ENCODE data around the gene ADAMTS1.
"Not testable (repeated sequence)": the region's sequence is repeated elsewhere in the genome, so short reads cannot be mapped to it uniquely, and the experiment has no call there.

The ADAMTS1 gene

GRCh38 chr21:26845066-26845758, at the start of gene ADAMTS1:
ADAMTS1 (minus strand) TSS chr21:26845409; CDS start chr21:26844954, 455 bp downstream.
- no peak for DNase-seq (ENCODE audit: low read depth)

- DNase-seq (ENCODE audit: low read depth): no peak
Observed at GRCh38 chr21:26892151-26892550, 46.9 kb upstream of the ADAMTS1 start.

GRCh38 chr21:26888931-26889330, 43.7 kb upstream of the ADAMTS1 start:
- no peak for DNase-seq (ENCODE audit: low read depth)

GRCh38 chr21:26888256-26888655, 43.0 kb upstream of the ADAMTS1 start:
- DNase-seq (ENCODE audit: low read depth): no peak

GRCh38 chr21:26887251-26887650, 42.0 kb upstream of the ADAMTS1 start:
- no peak for DNase-seq (ENCODE audit: low read depth)

GRCh38 chr21:26884436-26884835, 39.2 kb upstream of the ADAMTS1 start:
- DNase-seq (ENCODE audit: low read depth): no peak

- no peak for DNase-seq (ENCODE audit: low read depth)
Observed at GRCh38 chr21:26883768-26884167, 38.6 kb upstream of the ADAMTS1 start.

GRCh38 chr21:26881504-26882228, 36.5 kb upstream of the ADAMTS1 start:
- DNase-seq (ENCODE audit: low read depth): no peak

GRCh38 chr21:26877018-26877417, 31.8 kb upstream of the ADAMTS1 start:
- DNase-seq (ENCODE audit: low read depth): no peak

GRCh38 chr21:26874347-26874746, 29.1 kb upstream of the ADAMTS1 start:
- DNase-seq (ENCODE audit: low read depth): no peak

- DNase-seq (ENCODE audit: low read depth): no peak
Observed at GRCh38 chr21:26865857-26866256, 20.6 kb upstream of the ADAMTS1 start.

- DNase-seq (ENCODE audit: low read depth): not testable (repeated sequence)
Observed at GRCh38 chr21:26856871-26857350, 11.7 kb upstream of the ADAMTS1 start.

- DNase-seq (ENCODE audit: low read depth): not testable (repeated sequence)
Observed at GRCh38 chr21:26854695-26855094, 9.5 kb upstream of the ADAMTS1 start.

- DNase-seq (ENCODE audit: low read depth): no peak
Observed at GRCh38 chr21:26852423-26852822, 7.2 kb upstream of the ADAMTS1 start.

GRCh38 chr21:26851109-26851944, 6.1 kb upstream of the ADAMTS1 start:
- no peak for DNase-seq (ENCODE audit: low read depth)

GRCh38 chr21:26850116-26850643, 5.0 kb upstream of the ADAMTS1 start:
- DNase-seq (ENCODE audit: low read depth): no peak

GRCh38 chr21:26849428-26850115, 4.4 kb upstream of the ADAMTS1 start:
- DNase-seq (ENCODE audit: low read depth): no peak

GRCh38 chr21:26847921-26848320, 2.7 kb upstream of the ADAMTS1 start:
- no peak for DNase-seq (ENCODE audit: low read depth)

GRCh38 chr21:26847002-26847401, 1.8 kb upstream of the ADAMTS1 start:
- DNase-seq (ENCODE audit: low read depth): no peak

- no peak for DNase-seq (ENCODE audit: low read depth)
Observed at GRCh38 chr21:26846036-26846931, 1.1 kb upstream of the ADAMTS1 start.

GRCh38 chr21:26845759-26846035, 488 bp upstream of the ADAMTS1 start:
- DNase-seq (ENCODE audit: low read depth): no peak

All from stimulated activated CD4-positive, alpha-beta T cell treated with anti-CD3 and anti-CD28 coated beads, Interleukin-2, amount 100 ng/mL, for 4 hours (primary cell).